Activated CD8-positive, alpha-beta memory T cell treated with anti-CD3 and anti-CD28 coated beads, Interleukin-2, amount 50 U/mL, for 4 hours (primary cell): ENCODE data around the gene ANO8.
"Not testable (repeated sequence)": the region's sequence is repeated elsewhere in the genome, so short reads cannot be mapped to it uniquely, and the experiment has no call there.

Experiments
- DNase-seq: peaks from one replicate; pipeline ENCODE4 v3.0.0-alpha.2; 2020

The ANO8 gene

GRCh38 chr19:17285415-17286135, 49.1 kb downstream of the ANO8 start:
- DNase-seq: no peak

- no peak for DNase-seq
These were observed 51.1 kb downstream of the ANO8 start for GRCh38 chr19:17283504-17283996.

- peak; percentile 81 for DNase-seq
These were observed 52.0 kb downstream of the ANO8 start for GRCh38 chr19:17282488-17283125.

GRCh38 chr19:17281391-17282304, 53.0 kb downstream of the ANO8 start, which contains the start of gene ANKLE1:
Gene ANKLE1 (plus strand): TSS chr19:17281901. CDS start chr19:17281921, 20 bp downstream.
- DNase-seq: peak; percentile 34

GRCh38 chr19:17279436-17279835, 55.2 kb downstream of the ANO8 start:
- no peak for DNase-seq

- no peak for DNase-seq
These were observed 59.0 kb downstream of the ANO8 start for GRCh38 chr19:17275441-17276175.

GRCh38 chr19:17274892-17275291, 59.8 kb downstream of the ANO8 start:
- DNase-seq: not testable (repeated sequence)
